IPS DF 4.7 (cell line): ENCODE results near the gene HDHD2.
"Not testable (repeated sequence)": the region's sequence is repeated elsewhere in the genome, so short reads cannot be mapped to it uniquely, and the experiment has no call there.

Experiments used
- DNase-seq: peaks from one replicate; pipeline ENCODE4 v3.0.0-alpha.2; 2013; ENCODE audit warnings: low spot score; ENCODE audit errors: extremely low read depth

Gene HDHD2, protein sequence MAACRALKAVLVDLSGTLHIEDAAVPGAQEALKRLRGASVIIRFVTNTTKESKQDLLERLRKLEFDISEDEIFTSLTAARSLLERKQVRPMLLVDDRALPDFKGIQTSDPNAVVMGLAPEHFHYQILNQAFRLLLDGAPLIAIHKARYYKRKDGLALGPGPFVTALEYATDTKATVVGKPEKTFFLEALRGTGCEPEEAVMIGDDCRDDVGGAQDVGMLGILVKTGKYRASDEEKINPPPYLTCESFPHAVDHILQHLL

DNA sequence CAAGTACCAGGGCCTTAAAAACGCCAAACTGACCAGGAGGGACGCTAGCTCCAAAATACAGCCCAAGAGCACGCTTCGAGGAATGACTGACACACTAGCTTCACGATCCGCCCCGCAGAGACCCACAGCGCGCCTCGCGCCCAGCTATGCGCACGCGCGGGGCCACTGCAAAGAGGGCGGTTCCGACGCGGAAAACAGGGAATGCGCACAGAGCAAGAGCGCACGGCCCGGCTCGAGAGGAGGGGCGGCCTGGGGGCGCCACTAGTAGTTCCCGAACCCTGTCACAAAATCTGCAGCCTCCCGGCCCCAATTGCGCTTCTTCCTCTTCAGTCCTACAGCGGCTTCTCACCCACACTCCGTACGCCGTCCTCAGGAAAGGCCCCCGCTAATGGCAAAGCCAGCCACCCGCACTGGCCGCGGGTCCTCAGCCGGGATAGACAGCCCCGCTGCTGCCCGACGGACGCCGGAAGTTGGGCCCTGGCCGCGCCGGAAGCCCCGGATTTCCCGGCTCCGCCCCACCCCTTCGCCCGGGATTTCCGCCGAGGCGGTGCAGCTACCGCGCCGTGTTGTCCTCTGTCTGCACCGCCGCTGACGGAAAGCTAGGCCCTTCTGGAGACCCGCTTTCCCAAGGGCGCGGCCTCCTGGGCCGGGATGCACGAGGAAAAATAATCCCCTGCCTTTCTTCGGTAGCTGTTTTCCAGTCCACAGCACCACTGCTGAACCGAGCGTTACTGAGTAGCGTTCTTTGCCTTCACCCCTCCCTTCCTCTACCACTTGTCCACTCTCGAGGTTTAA lies at the start of gene HDHD2:
Gene HDHD2, minus strand, starts transcription at position 472 of the 795 bp plus-strand sequence. CDS start 14,061 bp downstream, outside the sequence.
- no peak for DNase-seq

DNA sequence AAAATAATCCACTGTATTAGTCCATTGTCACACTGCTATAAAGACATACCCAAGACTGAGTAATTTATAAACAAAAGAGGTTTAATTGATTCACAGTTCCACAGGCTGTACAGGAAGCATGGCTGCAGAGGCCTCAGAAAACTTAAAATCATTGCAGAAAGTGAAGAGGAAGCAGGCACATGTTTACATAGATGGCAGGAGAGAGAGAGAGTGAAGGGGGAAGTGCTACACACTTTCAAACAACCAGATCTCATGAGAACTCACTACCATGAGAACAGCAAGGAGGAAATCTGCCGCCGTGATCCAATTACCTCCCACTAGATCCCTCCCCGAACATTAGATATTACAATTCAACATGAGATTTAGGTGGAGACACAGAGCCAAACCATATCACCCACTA lies 45.7 kb upstream of the HDHD2 start:
- DNase-seq: not testable (repeated sequence)

DNA sequence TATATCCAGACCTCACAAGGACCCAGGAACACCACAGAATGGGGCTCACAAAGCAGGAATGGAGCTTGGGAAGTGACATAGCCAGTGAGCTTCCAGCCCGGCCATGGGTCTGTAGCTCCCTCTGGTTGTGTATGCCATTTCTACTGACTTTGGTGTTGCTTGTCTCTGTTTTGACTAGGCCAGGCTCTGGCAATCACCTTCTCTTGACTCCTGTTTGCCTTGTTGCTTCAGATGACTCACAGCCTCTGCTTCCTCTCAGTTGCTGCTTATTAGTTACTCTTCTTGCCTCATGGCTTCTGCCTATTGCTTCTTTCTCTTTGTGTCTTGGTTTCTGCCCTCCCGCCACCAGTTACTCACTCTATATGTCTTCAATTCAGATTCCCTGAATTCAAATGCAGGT lies 41.7 kb upstream of the HDHD2 start:
- DNase-seq: no peak

DNA sequence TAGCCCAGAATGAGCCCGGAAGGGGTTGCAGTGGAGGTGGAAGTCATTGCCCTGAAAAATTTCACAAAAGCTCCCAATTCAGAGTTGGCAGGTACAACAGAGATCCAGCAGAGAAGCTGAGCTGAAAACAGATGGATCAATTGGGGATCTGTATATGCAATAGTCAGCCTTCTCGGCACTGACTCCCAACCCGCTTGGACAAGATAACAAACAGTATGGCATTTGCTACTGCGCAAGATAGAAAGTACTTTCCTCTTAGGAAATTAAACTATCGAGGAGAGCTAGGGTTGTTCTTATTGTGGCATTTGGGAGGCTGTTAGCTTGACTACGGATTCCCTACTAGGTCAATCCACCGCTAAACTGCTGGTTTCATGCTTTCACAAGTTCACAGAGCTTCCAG lies 37.4 kb upstream of the HDHD2 start:
- no peak for DNase-seq

DNA sequence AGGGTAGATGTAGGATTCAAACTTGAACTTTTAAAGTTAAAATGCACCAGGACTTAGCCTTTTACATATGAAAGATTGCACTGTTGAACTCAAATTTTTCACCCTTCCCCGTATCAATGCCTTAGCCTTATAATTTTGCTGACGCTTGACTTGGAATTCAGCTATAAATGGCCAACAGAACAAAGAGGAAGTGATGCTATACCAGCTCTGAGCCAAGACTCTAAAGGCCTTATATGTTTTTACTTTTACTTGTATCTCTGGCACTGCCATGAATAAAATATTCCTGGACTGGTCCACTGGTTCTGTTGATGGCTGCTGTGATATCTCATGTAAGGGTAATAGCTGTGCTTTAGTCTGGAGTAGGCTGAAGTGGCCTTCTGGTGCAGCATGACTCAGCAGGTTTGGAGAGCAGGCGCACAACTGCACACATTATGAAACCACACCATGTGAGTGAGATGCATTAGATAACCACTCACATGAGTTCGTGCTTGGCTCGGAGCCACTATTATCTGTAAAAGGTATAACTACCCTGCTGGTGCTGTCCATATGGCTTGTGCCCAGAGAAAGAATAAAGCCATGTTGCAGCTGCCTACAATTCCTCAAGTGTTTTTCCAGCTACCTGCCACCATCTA lies 34.2 kb upstream of the HDHD2 start:
- DNase-seq: no peak

DNA sequence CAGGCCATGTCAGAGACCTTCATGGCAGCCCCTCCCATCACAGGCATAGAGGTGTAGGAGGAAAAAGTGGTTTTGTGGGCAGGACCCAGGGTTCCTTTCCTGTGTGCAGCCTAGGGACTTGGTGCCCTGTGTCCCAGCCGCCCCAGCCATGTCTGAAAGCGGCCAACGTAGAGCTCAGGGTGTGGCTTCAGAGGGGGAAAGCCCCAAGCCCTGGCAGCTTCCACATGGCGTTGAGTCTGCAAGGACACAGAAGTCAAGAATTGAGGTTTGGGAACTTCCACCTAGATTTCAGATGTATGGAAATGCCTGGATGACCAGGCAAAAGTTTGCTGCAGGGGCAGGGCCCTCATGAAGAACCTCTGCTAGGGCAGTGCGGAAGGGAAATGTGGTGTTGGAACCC lies 31.9 kb upstream of the HDHD2 start:
- DNase-seq: not testable (repeated sequence)

DNA sequence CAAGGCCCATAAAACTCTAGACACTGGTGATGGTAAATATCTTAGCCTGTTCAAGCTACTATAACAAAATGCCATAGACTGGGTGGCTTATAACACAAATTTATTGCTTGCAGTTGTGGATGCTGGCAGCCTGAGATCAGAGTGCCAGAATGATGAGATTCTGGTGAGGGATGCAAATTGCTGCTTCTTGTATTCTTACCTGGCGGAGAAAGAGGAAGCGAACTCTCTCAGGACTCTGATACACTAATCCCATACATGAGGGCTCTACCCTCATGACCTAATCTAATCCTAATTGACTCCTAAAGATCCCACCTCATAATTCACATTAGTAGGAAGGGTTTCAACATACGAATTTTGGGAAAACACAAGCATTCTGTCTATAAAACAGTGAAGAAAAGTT lies 30.5 kb upstream of the HDHD2 start:
- no peak for DNase-seq

DNA sequence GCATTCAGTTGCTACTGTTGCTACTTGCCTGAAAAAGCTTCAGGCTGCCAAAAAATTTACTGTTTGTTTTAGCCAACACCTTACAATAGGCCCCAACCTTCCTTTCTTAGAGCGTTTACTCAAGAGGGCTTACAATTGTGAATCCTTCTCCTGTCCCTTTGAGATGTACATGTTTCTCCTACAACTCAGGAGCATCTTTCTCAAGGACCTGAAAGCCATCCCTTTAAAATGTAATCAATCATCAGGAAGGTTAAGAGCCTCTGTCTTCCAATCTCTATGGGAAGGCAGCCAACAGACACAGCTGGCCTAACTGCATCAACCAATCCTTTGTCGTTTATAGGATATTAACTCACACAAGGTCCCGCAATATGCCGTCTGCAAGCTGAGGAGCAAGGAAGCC lies 29.2 kb upstream of the HDHD2 start:
- DNase-seq: no peak

DNA sequence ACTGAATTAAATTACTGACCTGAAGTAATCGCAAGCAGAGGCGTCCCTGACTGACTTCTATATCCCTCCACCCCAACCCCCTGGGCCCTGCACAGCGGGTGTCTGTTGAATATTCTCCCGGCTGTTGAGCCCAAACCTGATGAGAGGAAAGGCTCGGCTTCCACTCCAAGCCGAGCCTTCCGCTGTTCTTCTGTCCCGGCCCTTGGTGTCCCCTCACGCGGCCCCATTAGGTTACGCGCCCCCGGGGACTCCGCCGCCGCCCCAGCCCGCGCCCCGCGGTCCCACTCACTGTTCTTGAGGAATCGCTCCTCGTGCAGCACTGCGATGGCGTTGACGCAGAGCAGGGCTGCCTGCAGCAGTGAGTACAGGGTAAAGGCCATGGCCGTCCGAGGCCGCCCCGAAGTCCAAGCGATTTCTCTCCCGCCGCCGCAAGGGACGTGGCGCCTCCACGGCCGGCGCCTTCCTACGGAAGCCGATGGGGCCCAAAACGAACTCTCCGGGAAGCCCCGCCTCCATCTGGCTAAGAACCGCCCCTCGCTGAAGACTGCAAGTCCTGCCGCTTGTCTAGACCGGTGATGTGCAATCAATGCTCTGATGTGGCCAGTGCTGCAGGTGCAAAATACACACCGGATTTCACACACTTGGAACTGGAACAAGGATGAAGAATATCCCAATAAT lies 25.7 kb upstream of the HDHD2 start, which contains the start of gene IER3IP1:
Gene IER3IP1, minus strand, starts transcription at position 467 of the 678 bp plus-strand sequence. Its CDS starts 87 bp downstream, at position 380.
- DNase-seq: no peak

DNA sequence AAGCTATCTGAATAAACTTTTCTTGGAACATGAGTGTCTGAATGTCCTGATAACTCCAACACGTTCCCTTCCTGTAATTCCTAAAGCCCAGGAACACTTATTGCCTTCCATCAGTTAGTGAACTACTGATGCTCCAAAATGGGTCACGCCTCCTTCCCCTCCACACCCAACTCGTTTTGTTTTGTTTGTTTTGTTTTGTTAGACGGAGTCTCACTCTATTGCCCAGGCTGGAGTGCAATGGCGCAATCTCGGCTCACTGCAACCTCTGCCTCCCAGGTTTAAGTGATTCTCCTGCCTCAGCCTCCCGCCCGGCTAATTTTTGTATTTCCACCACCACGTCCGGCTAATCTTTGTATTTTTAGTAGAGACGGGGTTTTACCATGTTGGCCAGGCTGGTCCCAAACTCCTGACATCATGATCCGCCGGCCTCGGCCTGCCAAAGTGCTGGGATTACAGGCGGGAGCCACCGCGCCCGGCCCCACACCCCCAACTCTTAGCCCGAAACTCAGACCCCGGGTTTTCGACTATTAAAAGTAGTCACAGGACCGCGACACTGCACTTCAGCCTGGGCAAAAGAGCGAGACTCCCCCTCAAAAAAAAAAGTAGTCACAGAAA lies 25.1 kb upstream of the HDHD2 start:
- no peak for DNase-seq

DNA sequence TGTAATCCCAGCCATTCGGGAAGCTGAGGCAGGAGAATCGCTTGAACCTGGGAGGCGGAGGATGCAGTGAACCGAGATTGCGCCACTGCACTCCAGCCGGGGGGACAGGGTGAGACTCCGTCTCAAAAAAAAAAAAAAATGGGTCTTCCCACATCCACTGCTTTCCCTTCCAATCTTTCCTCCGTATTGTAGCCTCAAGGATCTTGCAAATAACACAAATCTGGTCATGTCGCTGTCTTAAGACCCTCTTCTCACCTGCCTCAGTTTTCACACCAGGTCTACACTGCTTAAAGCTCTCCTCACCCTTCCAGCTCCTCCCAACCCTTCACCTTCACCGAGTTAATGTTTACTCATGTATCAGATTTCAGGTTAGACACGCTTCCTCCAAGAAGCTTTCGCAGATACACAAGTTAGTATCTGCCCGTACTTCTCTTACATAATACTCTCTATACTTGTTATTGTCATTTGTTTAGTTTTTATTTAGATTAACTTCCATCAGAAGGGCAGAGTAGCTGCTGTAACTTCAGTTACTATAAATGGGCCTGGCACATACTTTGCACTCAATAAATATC lies 24.3 kb upstream of the HDHD2 start:
- DNase-seq: no peak

DNA sequence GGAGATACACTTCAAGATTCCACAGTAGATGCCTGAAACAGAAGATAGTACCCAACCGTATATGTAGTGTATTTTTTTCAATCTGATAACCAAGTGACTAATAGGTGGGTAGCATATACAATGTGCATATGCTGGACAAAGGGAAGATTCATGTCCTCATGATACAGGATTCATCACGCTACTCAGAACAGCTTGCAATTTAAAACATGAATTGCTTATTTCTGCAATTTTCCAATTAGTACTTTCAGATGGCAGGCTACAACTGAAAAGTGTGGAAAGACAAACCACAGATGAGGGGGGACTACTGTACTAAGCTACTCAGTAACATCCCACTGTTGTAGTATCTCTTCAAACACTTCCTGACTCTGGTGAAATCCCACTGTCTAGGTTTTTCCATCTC lies 22.2 kb upstream of the HDHD2 start:
- no peak for DNase-seq

DNA sequence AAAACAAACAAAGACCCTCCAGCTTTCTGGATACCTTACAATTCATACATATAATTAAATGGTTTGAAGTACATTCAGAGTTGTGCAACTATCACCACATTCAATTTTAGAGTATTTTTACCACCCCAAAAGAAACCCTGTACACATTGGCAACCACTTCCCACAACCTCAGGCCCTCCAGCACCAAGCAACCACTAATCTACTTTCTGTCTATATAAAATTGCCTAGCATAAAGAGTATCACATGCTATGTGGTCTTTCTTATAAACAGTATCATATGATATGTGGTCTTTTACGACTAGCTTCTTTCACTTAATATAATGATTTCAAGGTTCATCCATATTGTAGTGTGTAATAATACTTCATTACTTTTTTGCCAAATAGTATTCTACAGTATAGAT lies 18.6 kb upstream of the HDHD2 start:
- no peak for DNase-seq

DNA sequence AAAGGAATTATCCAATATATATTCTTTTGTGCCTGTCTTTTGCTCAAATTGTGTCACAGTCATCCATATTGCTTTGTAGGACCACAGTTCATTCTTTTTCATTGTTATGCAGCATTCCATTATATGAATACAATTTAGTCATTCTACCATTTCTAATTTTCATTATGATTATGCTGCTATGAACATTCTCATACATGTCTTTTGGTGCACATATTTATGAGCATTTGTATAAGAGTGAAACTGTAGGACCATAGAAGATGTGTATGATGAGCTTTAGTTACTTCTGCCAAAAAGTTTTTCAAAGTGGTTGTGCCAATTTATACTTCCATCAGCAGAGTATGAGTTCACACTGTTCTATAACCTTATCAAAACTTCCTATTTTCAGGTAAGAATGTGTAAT lies 18.2 kb upstream of the HDHD2 start:
- no peak for DNase-seq

DNA sequence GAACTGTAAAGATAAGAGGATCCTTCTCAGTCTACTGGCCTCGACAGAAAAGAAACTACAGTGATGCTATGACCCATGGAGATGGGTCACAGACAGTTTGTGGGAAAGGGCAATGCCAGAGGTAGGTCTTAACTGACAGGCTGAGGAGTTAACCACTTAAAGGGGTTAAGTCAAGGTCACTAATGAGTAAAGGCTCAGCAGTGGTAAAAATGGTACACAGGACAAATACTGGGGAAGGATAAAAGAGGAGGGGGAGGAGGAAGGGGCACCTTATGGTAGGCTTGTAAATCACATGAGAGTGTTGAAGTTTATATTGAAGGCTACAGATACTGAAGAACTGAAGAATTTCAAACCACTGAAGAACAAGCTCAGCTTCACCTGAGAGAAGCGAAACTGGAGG lies 16.0 kb upstream of the HDHD2 start:
- no peak for DNase-seq

DNA sequence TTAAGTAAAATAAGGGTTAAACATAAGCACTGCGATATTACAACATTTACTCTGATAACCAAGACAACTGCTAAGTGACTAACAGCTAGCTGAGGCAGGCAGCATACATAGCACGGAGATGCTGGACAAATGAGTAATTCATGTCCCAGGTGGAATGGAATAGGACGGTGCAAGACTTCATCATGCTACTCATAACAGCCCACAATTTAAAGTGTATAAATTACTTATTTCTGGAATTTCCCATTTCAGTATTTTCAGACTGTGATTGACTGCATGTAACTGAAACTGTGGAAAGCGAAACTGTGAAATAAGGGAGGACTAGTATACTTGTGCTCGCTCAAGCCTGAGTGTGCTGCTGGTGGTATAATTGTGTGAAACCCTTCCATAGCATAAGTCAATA lies 12.9 kb upstream of the HDHD2 start:
- DNase-seq: no peak

DNA sequence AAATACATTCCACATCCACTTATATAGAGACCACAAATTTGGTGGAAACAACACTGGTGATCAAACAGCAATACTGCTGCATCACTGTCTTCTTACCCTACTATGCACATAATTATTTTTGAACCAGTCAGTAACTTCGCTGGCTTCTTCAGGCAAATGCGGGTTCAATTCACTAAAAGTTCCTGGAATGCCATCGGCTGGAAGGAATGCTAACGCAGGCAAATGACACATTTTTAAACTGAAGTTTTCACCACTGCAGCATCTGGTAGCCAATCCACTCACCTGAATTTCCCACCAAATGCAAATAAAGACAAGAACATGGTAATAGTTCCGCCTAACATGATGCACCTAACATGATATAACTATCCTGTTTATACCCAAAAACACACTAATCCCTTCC lies 10.0 kb upstream of the HDHD2 start:
- DNase-seq: no peak

DNA sequence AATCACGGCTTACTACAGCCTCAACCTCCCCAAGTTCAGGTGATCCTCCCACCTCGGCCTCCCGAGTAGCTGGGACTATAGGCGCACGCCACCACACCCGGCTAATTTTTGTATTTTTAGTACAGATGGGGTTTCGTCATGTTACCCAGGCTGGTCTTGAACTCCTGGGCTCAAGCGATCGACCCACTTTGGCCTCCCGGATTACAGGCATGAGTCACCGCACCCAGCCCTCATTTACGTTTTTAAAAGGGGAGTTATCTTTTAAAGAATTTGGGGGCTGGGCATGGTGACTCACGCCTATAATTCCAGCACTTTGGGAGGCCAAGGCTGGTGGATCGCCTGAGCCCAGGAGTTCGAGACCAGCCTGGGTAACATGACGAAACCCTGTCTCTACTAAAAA lies 8.1 kb upstream of the HDHD2 start:
- DNase-seq: not testable (repeated sequence)

DNA sequence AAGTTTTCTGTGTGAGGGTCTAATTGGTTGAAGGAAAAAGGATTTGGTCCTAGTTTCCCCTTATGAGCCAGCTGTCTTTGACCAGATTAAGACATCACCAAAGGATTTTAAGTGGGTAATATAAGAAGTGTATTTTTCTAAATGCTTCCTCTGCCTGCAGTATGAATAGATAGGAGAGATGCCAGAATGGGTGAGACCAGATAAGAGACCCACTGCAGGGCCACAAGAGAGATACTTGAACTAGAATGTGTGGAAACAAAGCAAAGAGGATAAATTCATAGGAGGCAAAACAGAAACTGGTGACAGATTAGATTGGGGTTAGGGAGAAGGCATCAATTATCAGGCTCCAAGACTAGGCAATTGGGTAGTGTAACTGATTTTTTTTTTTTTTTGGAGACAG lies 1.1 kb upstream of the HDHD2 start:
- no peak for DNase-seq

DNA sequence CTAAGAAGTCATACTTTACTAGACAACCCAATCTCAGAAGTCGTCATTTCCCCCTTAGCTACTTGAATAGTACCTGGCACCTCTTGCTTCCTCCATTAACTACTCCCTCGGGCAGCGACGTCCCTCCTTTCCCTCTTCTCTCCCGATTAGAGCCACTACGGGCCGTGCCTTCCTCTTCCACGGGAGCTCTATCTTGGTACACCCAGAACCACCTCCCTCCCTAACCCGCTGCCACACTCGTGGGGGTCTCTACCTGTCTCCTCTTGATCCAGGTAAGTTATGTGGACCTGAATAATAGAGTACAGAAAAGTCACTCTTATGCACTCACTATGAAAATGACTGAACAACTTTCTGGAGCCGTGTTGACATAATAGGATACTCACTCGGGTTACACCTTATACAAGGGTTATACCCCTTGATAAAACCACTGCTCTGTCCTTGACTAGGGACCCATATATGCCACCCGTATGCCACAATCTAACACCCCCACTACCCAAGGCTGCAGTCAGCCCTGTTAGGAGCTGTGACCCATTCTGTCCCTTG lies 595 bp upstream of the HDHD2 start:
- DNase-seq: no peak
